ENCODE results near the gene HOXB9.
A peak's percentile ranks its signal among the peaks of the same experiment; 100 is the strongest.

The HOXB9 gene

GRCh38 chr17:48617471-48618255, 8.5 kb downstream of the HOXB9 start:
- no peak for TF ChIP-seq CTCF (IDR thresholded peaks at IDR 0.05; ENCODE audit: insufficient read depth, low read length, missing control alignments)
- CTCF ChIA-PET = interaction anchor here (0.8 to 12.1 kb wide), 39 partner anchors 8 to 592 kb away, joined by 3 to 185 read pairs (median 5); partner anchors contain the start of genes HOXB3, HOXB5, HOXB6 and HOXB9
- no peak overlapping the region for H3K4me3 ChIP-seq (ENCODE audit: low read depth, low read length)
- POLR2A ChIA-PET = interaction anchor here (1.0 kb wide), 1 partner anchor 19 kb away, joined by 4 read pairs; no protein-coding TSS in a partner anchor
- no peak for DNase-seq (ENCODE audit: low read depth, low spot score)

DNA sequence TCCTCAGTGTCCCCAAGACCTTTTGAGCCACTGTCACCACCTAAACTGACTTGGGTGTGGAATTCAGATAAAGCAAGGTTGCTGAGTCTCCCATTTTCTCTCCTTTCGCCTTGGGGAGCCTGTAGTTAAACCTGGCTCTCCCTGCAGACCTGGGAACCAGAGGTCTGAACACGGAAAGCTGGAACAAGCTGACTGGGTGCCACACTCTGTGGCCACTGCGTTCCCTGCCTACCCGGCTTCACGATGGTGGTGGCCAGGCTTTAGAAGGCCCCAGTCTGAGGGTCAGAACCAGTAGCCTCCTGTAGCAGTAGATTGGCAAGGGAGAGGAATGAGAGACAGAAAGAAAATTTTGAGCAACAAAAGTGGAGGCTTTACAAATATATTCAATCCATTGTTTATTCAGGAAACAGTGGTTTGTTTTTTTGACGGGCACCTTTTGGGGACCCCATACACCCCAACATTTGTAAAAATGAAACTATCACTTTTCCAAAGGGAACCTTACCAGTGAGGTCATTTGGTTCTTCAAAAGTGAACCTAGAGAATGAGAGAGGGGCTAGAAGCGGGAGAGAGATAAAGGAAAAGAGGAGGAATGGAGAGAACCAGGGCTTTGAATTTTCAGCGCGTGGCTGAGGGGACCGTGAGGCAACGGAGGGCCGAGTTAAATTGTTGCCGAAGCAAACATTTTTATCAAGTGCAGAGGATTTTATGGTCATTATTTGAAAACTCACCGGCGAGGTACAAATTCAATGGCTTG, 9.3 kb downstream of the HOXB9 start:
- DNase-seq (ENCODE audit: low read depth, low spot score) = no peak
- ChIA-PET POLR2A (no interaction called here), CTCF (interaction anchor here (0.6 to 12.1 kb wide), 29 partner anchors 9 to 709 kb away, joined by 3 to 185 read pairs (median 9); partner anchors contain the start of genes HOXB3, HOXB5, HOXB6 and HOXB9)
- TF ChIP-seq CTCF (IDR thresholded peaks at IDR 0.05; ENCODE audit: insufficient read depth, low read length, missing control alignments) = no peak
- no peak overlapping the region for H3K4me3 ChIP-seq (ENCODE audit: low read depth, low read length)

GRCh38 chr17:48615963-48616716, 10.0 kb downstream of the HOXB9 start:
- no peak overlapping the region for H3K4me3 ChIP-seq (ENCODE audit: low read depth, low read length)
- no peak for DNase-seq (ENCODE audit: low read depth, low spot score)
- CTCF ChIA-PET = interaction anchor here (0.6 to 12.1 kb wide), 16 partner anchors 8 to 710 kb away, joined by 3 to 185 read pairs (median 22); partner anchors contain the start of genes HOXB3, HOXB5 and HOXB9
- POLR2A ChIA-PET = no interaction called here
- no peak for TF ChIP-seq CTCF (IDR thresholded peaks at IDR 0.05; ENCODE audit: insufficient read depth, low read length, missing control alignments)

DNA sequence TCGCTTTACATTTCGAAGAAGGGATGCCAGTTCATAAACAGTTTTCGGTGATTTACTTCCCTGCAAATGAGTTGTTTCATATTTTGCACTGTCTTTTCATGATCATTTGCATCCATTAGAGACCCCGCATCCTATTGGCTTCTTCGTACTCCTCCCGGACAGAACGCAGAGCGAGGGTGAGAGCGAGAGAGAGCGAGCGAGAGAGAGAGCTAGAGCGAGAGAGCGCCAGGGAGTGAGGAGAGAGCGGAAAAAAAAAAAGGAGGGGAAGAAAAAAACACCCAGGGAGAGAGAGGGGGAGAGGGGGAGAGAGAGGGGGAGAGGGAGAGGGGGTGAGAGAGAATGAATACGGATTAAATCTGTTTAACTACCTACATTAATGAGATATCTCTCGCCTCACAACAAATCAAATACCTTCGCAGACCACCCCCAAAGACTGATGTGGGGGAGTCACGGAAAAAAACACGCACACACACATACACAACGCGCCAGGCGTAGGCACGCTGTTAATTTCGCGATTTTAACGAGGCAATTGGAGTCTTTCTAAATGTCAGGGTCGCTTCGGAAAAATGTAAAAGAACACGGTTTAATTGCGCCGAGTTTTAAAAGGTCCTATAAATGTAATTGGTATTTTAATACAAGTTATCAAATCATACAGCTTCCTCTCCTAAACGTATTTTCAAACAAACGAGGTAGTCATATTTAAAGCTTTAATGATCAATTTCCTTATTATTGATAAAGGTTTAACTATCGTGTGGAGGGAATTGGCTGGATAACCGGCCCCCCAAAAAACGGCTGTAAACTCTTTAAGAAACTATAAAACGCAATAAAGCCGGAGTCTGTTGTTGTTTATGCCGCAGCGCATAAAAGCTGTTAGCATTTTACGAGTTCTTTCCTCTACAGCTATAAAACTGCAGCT, 10.9 kb downstream of the HOXB9 start, which contains the start of gene HOXB8:
TSS of gene HOXB8 (minus strand) at position 246 of the 916 bp plus-strand sequence. CDS start 588 bp downstream, outside the sequence.
- POLR2A ChIA-PET = interaction anchor here (1.6 kb wide), 1 partner anchor 23 kb away, joined by 8 read pairs; no protein-coding TSS in a partner anchor
- no peak for DNase-seq (ENCODE audit: low read depth, low spot score)

More for the DNA sequence above, 10.9 kb downstream of the HOXB9 start, which contains the start of gene HOXB8:
- no peak for TF ChIP-seq CTCF (IDR thresholded peaks at IDR 0.05; ENCODE audit: insufficient read depth, low read length, missing control alignments)
- H3K4me3 ChIP-seq (ENCODE audit: low read depth, low read length) = peak within 1 kb of the TSS; percentile 67
- CTCF ChIA-PET = interaction anchor here (0.6 to 12.1 kb wide), 17 partner anchors 8 to 478 kb away, joined by 3 to 185 read pairs (median 10); partner anchors contain the start of genes HOXB3, HOXB5 and HOXB9

Data from AG04449 (cell line).